Ovary (tissue), 9 donors: Measurements from ENCODE around the gene RFX8. TPM values are rescaled to one million over a fixed set of nuclear protein-coding genes. Genes with fewer than 3 reads are reported as not detected.

Experiments used
- DNase-seq, 5 donors: peaks; one replicate each; pipeline ENCODE4 v3.0.0-alpha.2; 2019 to 2020
- H3K27ac ChIP-seq, 2 donors: fragments of 200-600 bp; one replicate each; pipeline versions ENCODE4 v1.5.1 to v1.8.0; 2019 to 2022
- H3K27me3 ChIP-seq: fragments of 200-600 bp; one replicate; pipeline ENCODE4 v1.8.0; 2022
- H3K36me3 ChIP-seq: fragments of 200-600 bp; sonication (generic); one replicate; pipeline ENCODE4 v1.5.1; 2019
- H3K4me1 ChIP-seq: one replicate; pipeline ENCODE4 v1.8.1; 2013; ENCODE audit warnings: mild to moderate bottlenecking, moderate library complexity; ENCODE audit not compliant: insufficient read depth
- H3K4me3 ChIP-seq: fragments of 200-600 bp; sonication (generic); one replicate; pipeline ENCODE4 v1.5.1; 2017
- H3K9me3 ChIP-seq, 2 donors: fragments of 200-600 bp in 1 of 2; sonication (generic) in 1 of 2; one replicate each; pipeline versions ENCODE4 v1.5.1 to v1.8.1; 2013 to 2019; ENCODE audit warnings: mild to moderate bottlenecking in 1 of 2, moderate library complexity in 1 of 2
- CTCF ChIP-seq, 3 donors: fragments of 450-650 bp in 2 of 3; fragments of 200-600 bp in 1 of 3; IDR thresholded peaks; one replicate each; pipeline versions ENCODE4 v1.5.1 to v1.8.0; 2016 to 2022; ENCODE audit warnings: antibody characterized with exemption in 3 of 3, mild to moderate bottlenecking in 1 of 3
- EP300 ChIP-seq: sonication (generic); formaldehyde crosslinking; IDR thresholded peaks from one replicate; pipeline ENCODE4 v1.6.1; 2017; ENCODE audit warnings: antibody characterized with exemption
- POLR2A ChIP-seq: fragments of 450-650 bp; IDR thresholded peaks from one replicate; pipeline ENCODE4 v1.6.1; 2017; ENCODE audit warnings: antibody characterized with exemption, mild to moderate bottlenecking, moderate library complexity
- WGBS, 3 donors: extraction: QIAGEN DNeasy Blood & Tissue Kit in 1 of 3; methylation state at CpG; one replicate each; pipeline versions ENCODE4 v1.1.5 to v1.1.7; 2013 to 2017; 5-methylcytosine and 5-hydroxymethylcytosine counted together
- intact Hi-C, 4 donors: fragments of 100-400 bp; cut with DNase I; formaldehyde crosslinking; loops; one replicate each; pipeline versions ENCODE4 v1.11.0 to v1.15.1; 2022 to 2023
- polyA plus RNA-seq, 2 donors: library from polyadenylated mRNA; stranded (reverse); fragments of 200-250 nt in 1 of 2; fragments of 350-450 nt in 1 of 2; fragmentation: Illumina TruSeq in 1 of 2; extraction: RNeasy Lipid Tissue Mini Kit (QIAGEN cat#74804) in 1 of 2; gene quantifications; one replicate each; pipeline ENCODE4 v1.2.3, GENCODE V29; 2013 to 2014
- total RNA-seq, 7 donors: library from RNA; depleted of rRNA in 2 of 7; stranded (reverse); fragments of >200 nt in 2 of 7; fragmentation: NEBNext Ultra II Directional in 3 of 7; extraction: Animal tissue kit (Norgen Biotek cat#: 25700) in 3 of 7; gene quantifications; one replicate each; pipeline versions ENCODE4 v1.1.0 to v1.2.4, GENCODE V29; 2016 to 2023
- donor health status: DM: no; HTN: no; CAD: no; lungs with moderate emphysema.
- donor health status: DM: no; HTN: no; CAD: no.
- donor health status: Bipolar disorder and iron deficiency.
- donor health status: DM: yes; HTN: yes; CAD: no.
- donor health status: DM: no; HTN: no; CAD: no.
- donor health status: DM: yes; HTN: yes; CAD: no.

Gene RFX8
- total and polyA plus RNA-seq, 9 donors, result 0.05 to 1.7 (median 0.38) TPM

- intact Hi-C loops, result no loop called here
- no peaks in the 10 kb centered on the region for H3K27me3 ChIP-seq
- TF ChIP-seq POLR2A (no peak), CTCF (IDR thresholded peaks at IDR 0.05) (no peak), EP300 (no peak)
- no peaks in the 10 kb centered on the region for H3K4me1 ChIP-seq
- H3K27ac ChIP-seq, result no peak overlapping the region
- no peaks in the 10 kb centered on the region for H3K9me3 ChIP-seq
- H3K36me3 ChIP-seq, result no peaks in the 10 kb centered on the region
- DNase-seq, result no peak
- H3K4me3 ChIP-seq, result no peak overlapping the region
- WGBS, 3 donors, result 71 to 78% (median 77%) methylated on average over 6 of the region's 6 CpGs
Measured at GRCh38 chr2:101492936-101493473, 18.1 kb upstream of the RFX8 start.

- Histone ChIP-seq H3K36me3 (no peaks in the 10 kb centered on the region), H3K9me3 (no peaks in the 10 kb centered on the region), H3K4me1 (no peaks in the 10 kb centered on the region), H3K27me3 (no peaks in the 10 kb centered on the region), H3K4me3 (no peak overlapping the region), H3K27ac (no peak overlapping the region)
- WGBS, 3 donors, result 94 to 96% (median 95%) methylated on average over 5 of the region's 5 CpGs
- no peak for DNase-seq
- TF ChIP-seq EP300 (no peak), POLR2A (no peak), CTCF (IDR thresholded peaks at IDR 0.05) (no peak)
- intact Hi-C loops, result no loop called here
Measured at GRCh38 chr2:101486994-101487393, 12.1 kb upstream of the RFX8 start.

GRCh38 chr2:101486258-101486701, 11.4 kb upstream of the RFX8 start:
- H3K27me3 ChIP-seq, result no peaks in the 10 kb centered on the region
- H3K9me3 ChIP-seq, result no peaks in the 10 kb centered on the region
- 40 to 60% (median 52%) methylated on average over 4 of the region's 4 CpGs for WGBS, 3 donors
- H3K4me3 ChIP-seq, result no peak overlapping the region
- no peak for TF ChIP-seq EP300
- TF ChIP-seq CTCF (IDR thresholded peaks at IDR 0.05), result no peak
- TF ChIP-seq POLR2A, result no peak
- no peak for DNase-seq
- intact Hi-C loops, result no loop called here
- no peaks in the 10 kb centered on the region for H3K36me3 ChIP-seq
- no peaks in the 10 kb centered on the region for H3K4me1 ChIP-seq
- H3K27ac ChIP-seq, result no peak overlapping the region

- no peak for DNase-seq
- TF ChIP-seq POLR2A (no peak), CTCF (IDR thresholded peaks at IDR 0.05) (no peak), EP300 (no peak)
- Histone ChIP-seq H3K27ac (no peak overlapping the region), H3K36me3 (no peaks in the 10 kb centered on the region), H3K27me3 (no peaks in the 10 kb centered on the region), H3K4me1 (no peaks in the 10 kb centered on the region), H3K4me3 (no peak overlapping the region), H3K9me3 (no peaks in the 10 kb centered on the region)
- 87 to 93% (median 91%) methylated on average over 4 of the region's 4 CpGs for WGBS, 3 donors
- intact Hi-C loops, result no loop called here
Measured at GRCh38 chr2:101485856-101486255, 10.9 kb upstream of the RFX8 start.
